Subcutaneous adipose tissue (tissue), 4 donors: Measurements from ENCODE around the gene ANO2. TPM values are rescaled to one million over a fixed set of nuclear protein-coding genes. Genes with fewer than 3 reads are reported as not detected.

Experiments
- total RNA-seq, 4 donors: library from RNA; depleted of rRNA; stranded (reverse); fragments of >200 nt; gene quantifications; one replicate each; pipeline ENCODE4 v1.1.0, GENCODE V29; 2016
- TF ChIP-seq, protein P1 (sequence below): fragments of 450-650 bp; IDR thresholded peaks from one replicate; pipeline ENCODE4 v1.5.1; 2016; ENCODE audit warnings: low read depth, mild to moderate bottlenecking, control low read depth, antibody characterized with exemption, moderate library complexity

Gene ANO2
- total RNA-seq, 4 donors from 2014 or later: 9.3 to 69.3 (median 21.8) TPM

- TF ChIP-seq, protein P1, sequence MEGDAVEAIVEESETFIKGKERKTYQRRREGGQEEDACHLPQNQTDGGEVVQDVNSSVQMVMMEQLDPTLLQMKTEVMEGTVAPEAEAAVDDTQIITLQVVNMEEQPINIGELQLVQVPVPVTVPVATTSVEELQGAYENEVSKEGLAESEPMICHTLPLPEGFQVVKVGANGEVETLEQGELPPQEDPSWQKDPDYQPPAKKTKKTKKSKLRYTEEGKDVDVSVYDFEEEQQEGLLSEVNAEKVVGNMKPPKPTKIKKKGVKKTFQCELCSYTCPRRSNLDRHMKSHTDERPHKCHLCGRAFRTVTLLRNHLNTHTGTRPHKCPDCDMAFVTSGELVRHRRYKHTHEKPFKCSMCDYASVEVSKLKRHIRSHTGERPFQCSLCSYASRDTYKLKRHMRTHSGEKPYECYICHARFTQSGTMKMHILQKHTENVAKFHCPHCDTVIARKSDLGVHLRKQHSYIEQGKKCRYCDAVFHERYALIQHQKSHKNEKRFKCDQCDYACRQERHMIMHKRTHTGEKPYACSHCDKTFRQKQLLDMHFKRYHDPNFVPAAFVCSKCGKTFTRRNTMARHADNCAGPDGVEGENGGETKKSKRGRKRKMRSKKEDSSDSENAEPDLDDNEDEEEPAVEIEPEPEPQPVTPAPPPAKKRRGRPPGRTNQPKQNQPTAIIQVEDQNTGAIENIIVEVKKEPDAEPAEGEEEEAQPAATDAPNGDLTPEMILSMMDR: no peak
These were observed 410.4 kb downstream of the ANO2 start for GRCh38 chr12:5534426-5535199.

- TF ChIP-seq, protein P1: no peak
These were observed 411.7 kb downstream of the ANO2 start for GRCh38 chr12:5533368-5533767.

- TF ChIP-seq, protein P1: no peak
These were observed 419.2 kb downstream of the ANO2 start for GRCh38 chr12:5525783-5526367.

DNA sequence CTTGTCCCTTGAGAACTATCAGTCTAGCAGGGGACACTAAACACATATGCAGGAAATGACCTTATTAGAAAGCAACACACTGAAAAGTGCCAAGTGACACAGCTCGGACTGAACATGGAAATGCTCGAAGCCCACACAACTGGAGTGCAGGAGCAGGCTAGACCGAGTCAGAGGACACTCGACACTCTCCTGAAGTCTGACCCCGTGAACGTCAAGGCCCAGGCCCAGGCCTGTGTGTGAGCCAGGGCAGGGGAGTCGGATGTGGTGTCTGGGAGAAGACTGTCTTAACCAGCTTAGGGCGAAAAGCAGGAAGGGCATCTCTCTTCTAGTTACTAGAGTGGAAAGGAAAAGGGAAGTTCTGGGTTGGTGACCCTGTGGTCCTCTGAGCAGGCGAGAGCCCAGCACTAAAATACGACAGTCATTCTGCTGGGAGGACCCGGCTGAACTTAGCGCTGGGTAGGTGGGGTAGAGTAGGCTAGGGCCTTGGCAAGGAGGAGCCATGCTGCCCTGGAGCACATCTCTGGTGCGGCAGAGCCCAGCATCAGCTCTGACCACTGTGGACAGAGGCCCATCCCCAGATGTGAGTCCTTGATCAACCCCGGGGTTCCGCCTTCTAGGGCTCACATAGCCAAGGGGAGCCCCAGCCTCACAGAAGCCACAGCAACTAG lies 420.2 kb downstream of the ANO2 start:
- TF ChIP-seq, protein P1: no peak

- TF ChIP-seq, protein P1: no peak
These were observed 420.8 kb downstream of the ANO2 start for GRCh38 chr12:5524116-5524768.

GRCh38 chr12:5523396-5524115 lies 421.5 kb downstream of the ANO2 start:
- TF ChIP-seq, protein P1: no peak
